T-helper 1 cell treated with Interleukin-12 subunit alpha and Interleukin-12 subunit beta and Interleukin-4 antibody, amounts not matched to agents 30 μg/mL and 1 μg/mL, for 36 hours (primary cell): ENCODE measurements around the gene HAS3.

Experiments
- H3K27ac Mint-ChIP-seq: one replicate; pipeline ENCODE4 v1.8.0; 2021; ENCODE audit warnings: mild to moderate bottlenecking, mixed read lengths
- H3K27me3 Mint-ChIP-seq: one replicate; pipeline ENCODE4 v1.8.0; 2021; ENCODE audit warnings: low read depth, mixed read lengths
- H3K36me3 Mint-ChIP-seq: one replicate; pipeline ENCODE4 v1.8.0; 2021; ENCODE audit warnings: low read depth, mixed read lengths
- H3K4me1 Mint-ChIP-seq: one replicate; pipeline ENCODE4 v1.8.0; 2021; ENCODE audit warnings: low read depth, mixed read lengths
- H3K4me3 Mint-ChIP-seq: one replicate; pipeline ENCODE4 v1.8.0; 2021; ENCODE audit warnings: mild to moderate bottlenecking, moderate library complexity, mixed read lengths
- H3K9me3 Mint-ChIP-seq: one replicate; pipeline ENCODE4 v1.8.0; 2021; ENCODE audit warnings: mixed read lengths

Gene HAS3

GRCh38 chr16:69166946-69167930, 61.8 kb downstream of the HAS3 start:
- H3K9me3 Mint-ChIP-seq: no peaks in the 10 kb centered on the region
- H3K36me3 Mint-ChIP-seq: peaks cover 45% of the 10 kb centered on the region
- peaks cover 20% of the 10 kb centered on the region for H3K4me1 Mint-ChIP-seq
- H3K27ac Mint-ChIP-seq: peak overlapping the region; percentile 67
- H3K4me3 Mint-ChIP-seq: no peak overlapping the region
- no peaks in the 10 kb centered on the region for H3K27me3 Mint-ChIP-seq
